Measurements from ENCODE around the gene DNAAF3.

- TF ChIP-seq MAX (IDR thresholded peaks at IDR 0.05): no peak
- TF ChIP-seq RAD21 (IDR thresholded peaks at IDR 0.05; ENCODE audit: low read depth): no peak
- TF ChIP-seq, protein P1, sequence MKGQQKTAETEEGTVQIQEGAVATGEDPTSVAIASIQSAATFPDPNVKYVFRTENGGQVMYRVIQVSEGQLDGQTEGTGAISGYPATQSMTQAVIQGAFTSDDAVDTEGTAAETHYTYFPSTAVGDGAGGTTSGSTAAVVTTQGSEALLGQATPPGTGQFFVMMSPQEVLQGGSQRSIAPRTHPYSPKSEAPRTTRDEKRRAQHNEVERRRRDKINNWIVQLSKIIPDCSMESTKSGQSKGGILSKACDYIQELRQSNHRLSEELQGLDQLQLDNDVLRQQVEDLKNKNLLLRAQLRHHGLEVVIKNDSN (IDR thresholded peaks at IDR 0.05): no peak
- no peak for TF ChIP-seq ZBTB7A (IDR thresholded peaks at IDR 0.05; ENCODE audit: low read depth)
- TF ChIP-seq CEBPB (IDR thresholded peaks at IDR 0.05): no peak
- TF ChIP-seq FOXM1 (IDR thresholded peaks at IDR 0.05; ENCODE audit: borderline replicate concordance, low read depth): no peak
- no peak for TF ChIP-seq YY1 (IDR thresholded peaks at IDR 0.05; ENCODE audit: low read depth)
- no peak for TF ChIP-seq EP300 (IDR thresholded peaks at IDR 0.05; ENCODE audit: borderline replicate concordance)
- no peak for TF ChIP-seq TAF1 (IDR thresholded peaks at IDR 0.05; ENCODE audit: low read depth)
- TF ChIP-seq, protein P2, sequence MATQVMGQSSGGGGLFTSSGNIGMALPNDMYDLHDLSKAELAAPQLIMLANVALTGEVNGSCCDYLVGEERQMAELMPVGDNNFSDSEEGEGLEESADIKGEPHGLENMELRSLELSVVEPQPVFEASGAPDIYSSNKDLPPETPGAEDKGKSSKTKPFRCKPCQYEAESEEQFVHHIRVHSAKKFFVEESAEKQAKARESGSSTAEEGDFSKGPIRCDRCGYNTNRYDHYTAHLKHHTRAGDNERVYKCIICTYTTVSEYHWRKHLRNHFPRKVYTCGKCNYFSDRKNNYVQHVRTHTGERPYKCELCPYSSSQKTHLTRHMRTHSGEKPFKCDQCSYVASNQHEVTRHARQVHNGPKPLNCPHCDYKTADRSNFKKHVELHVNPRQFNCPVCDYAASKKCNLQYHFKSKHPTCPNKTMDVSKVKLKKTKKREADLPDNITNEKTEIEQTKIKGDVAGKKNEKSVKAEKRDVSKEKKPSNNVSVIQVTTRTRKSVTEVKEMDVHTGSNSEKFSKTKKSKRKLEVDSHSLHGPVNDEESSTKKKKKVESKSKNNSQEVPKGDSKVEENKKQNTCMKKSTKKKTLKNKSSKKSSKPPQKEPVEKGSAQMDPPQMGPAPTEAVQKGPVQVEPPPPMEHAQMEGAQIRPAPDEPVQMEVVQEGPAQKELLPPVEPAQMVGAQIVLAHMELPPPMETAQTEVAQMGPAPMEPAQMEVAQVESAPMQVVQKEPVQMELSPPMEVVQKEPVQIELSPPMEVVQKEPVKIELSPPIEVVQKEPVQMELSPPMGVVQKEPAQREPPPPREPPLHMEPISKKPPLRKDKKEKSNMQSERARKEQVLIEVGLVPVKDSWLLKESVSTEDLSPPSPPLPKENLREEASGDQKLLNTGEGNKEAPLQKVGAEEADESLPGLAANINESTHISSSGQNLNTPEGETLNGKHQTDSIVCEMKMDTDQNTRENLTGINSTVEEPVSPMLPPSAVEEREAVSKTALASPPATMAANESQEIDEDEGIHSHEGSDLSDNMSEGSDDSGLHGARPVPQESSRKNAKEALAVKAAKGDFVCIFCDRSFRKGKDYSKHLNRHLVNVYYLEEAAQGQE (IDR thresholded peaks at IDR 0.05; ENCODE audit: low read depth): no peak
- no peak for TF ChIP-seq NFIC (IDR thresholded peaks at IDR 0.05)
- no peak for TF ChIP-seq EGR1 (IDR thresholded peaks at IDR 0.05)
Measured at GRCh38 chr19:55157064-55157908, 9.1 kb downstream of the DNAAF3 start, which contains the start of gene TNNI3.
